ENCODE measurements around the gene SMCO2. TPM values are rescaled to one million over a fixed set of nuclear protein-coding genes. Genes with fewer than 3 reads are reported as not detected.

Gene SMCO2
- total and polyA plus RNA-seq, 4 donors: not detected

DNA sequence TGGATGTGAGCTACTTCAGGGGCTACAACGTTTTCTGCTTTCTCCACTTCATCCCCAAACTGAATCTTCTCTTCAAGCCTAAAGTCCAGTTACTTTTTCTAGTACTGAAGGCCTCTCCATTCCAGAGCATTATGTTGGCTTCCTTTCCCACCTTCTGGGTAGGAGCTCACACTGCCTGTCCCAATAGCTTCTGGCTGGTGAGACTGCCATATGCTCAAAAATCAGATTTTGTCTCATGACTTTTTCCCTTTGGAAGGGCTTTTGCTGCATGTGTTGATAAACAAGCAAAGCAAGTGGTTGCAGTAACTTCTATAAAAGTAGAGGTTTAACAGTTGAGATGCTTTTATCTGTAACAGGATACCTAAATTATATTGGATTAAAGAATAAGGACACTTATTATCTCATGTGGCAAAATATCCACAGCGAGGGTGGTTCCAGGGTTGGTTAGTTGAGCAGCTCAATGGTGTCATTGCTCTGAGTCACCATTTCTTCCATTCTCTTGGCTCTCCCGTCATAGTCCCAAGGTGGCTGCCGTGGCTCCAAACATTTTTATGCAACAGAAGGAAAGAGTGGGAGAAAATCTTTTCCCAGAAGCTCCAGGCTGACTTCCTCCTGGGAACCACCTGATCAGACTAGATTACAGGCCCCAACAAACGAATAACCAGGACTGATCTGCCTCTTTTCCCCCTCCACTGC is 62.3 kb downstream of the SMCO2 start:
- TF ChIP-seq FOXA2 (IDR thresholded peaks at IDR 0.05): no peak
- TF ChIP-seq RAD21 (IDR thresholded peaks at IDR 0.05): no peak
- TF ChIP-seq, protein P1, sequence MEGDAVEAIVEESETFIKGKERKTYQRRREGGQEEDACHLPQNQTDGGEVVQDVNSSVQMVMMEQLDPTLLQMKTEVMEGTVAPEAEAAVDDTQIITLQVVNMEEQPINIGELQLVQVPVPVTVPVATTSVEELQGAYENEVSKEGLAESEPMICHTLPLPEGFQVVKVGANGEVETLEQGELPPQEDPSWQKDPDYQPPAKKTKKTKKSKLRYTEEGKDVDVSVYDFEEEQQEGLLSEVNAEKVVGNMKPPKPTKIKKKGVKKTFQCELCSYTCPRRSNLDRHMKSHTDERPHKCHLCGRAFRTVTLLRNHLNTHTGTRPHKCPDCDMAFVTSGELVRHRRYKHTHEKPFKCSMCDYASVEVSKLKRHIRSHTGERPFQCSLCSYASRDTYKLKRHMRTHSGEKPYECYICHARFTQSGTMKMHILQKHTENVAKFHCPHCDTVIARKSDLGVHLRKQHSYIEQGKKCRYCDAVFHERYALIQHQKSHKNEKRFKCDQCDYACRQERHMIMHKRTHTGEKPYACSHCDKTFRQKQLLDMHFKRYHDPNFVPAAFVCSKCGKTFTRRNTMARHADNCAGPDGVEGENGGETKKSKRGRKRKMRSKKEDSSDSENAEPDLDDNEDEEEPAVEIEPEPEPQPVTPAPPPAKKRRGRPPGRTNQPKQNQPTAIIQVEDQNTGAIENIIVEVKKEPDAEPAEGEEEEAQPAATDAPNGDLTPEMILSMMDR (IDR thresholded peaks at IDR 0.05; ENCODE audit: low read depth, low read length, missing input control): no peak
- TF ChIP-seq, protein P2, sequence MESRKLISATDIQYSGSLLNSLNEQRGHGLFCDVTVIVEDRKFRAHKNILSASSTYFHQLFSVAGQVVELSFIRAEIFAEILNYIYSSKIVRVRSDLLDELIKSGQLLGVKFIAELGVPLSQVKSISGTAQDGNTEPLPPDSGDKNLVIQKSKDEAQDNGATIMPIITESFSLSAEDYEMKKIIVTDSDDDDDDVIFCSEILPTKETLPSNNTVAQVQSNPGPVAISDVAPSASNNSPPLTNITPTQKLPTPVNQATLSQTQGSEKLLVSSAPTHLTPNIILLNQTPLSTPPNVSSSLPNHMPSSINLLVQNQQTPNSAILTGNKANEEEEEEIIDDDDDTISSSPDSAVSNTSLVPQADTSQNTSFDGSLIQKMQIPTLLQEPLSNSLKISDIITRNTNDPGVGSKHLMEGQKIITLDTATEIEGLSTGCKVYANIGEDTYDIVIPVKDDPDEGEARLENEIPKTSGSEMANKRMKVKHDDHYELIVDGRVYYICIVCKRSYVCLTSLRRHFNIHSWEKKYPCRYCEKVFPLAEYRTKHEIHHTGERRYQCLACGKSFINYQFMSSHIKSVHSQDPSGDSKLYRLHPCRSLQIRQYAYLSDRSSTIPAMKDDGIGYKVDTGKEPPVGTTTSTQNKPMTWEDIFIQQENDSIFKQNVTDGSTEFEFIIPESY (IDR thresholded peaks at IDR 0.05): no peak
- TF ChIP-seq SP1 (IDR thresholded peaks at IDR 0.05): no peak
- TF ChIP-seq NR2F2 (IDR thresholded peaks at IDR 0.05): no peak
- no peak for TF ChIP-seq HNF4A (conservative IDR thresholded peaks at IDR 0.05)
- TF ChIP-seq, protein P3, sequence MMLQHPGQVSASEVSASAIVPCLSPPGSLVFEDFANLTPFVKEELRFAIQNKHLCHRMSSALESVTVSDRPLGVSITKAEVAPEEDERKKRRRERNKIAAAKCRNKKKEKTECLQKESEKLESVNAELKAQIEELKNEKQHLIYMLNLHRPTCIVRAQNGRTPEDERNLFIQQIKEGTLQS (IDR thresholded peaks at IDR 0.05): no peak
- TF ChIP-seq EGR1 (IDR thresholded peaks at IDR 0.05; ENCODE audit: low read depth in 2 of 2): no peak
- TF ChIP-seq, protein P4, sequence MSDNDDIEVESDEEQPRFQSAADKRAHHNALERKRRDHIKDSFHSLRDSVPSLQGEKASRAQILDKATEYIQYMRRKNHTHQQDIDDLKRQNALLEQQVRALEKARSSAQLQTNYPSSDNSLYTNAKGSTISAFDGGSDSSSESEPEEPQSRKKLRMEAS (IDR thresholded peaks at IDR 0.05): no peak
- no peak for TF ChIP-seq HNF4G (IDR thresholded peaks at IDR 0.05)
- TF ChIP-seq TAF1 (conservative IDR thresholded peaks at IDR 0.05): no peak
- TF ChIP-seq, protein P5, sequence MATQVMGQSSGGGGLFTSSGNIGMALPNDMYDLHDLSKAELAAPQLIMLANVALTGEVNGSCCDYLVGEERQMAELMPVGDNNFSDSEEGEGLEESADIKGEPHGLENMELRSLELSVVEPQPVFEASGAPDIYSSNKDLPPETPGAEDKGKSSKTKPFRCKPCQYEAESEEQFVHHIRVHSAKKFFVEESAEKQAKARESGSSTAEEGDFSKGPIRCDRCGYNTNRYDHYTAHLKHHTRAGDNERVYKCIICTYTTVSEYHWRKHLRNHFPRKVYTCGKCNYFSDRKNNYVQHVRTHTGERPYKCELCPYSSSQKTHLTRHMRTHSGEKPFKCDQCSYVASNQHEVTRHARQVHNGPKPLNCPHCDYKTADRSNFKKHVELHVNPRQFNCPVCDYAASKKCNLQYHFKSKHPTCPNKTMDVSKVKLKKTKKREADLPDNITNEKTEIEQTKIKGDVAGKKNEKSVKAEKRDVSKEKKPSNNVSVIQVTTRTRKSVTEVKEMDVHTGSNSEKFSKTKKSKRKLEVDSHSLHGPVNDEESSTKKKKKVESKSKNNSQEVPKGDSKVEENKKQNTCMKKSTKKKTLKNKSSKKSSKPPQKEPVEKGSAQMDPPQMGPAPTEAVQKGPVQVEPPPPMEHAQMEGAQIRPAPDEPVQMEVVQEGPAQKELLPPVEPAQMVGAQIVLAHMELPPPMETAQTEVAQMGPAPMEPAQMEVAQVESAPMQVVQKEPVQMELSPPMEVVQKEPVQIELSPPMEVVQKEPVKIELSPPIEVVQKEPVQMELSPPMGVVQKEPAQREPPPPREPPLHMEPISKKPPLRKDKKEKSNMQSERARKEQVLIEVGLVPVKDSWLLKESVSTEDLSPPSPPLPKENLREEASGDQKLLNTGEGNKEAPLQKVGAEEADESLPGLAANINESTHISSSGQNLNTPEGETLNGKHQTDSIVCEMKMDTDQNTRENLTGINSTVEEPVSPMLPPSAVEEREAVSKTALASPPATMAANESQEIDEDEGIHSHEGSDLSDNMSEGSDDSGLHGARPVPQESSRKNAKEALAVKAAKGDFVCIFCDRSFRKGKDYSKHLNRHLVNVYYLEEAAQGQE (IDR thresholded peaks at IDR 0.05): no peak
- TF ChIP-seq FOXA1 (IDR thresholded peaks at IDR 0.05): no peak
- no peak for TF ChIP-seq JUND (IDR thresholded peaks at IDR 0.05)
- no peak for TF ChIP-seq RXRA (IDR thresholded peaks at IDR 0.05)
- no peak for TF ChIP-seq GABPA (IDR thresholded peaks at IDR 0.05 in 1 of 2, conservative IDR thresholded peaks at IDR 0.05 in 1 of 2)
- Histone ChIP-seq H3K4me1 (ENCODE audit: control insufficient read depth in 4 of 4, insufficient read depth in 4 of 4, low read length in 3 of 4) (no peaks in the 10 kb centered on the region), H3K4me3 (ENCODE audit: low read depth in 1 of 3, low read length in 3 of 3) (no peak overlapping the region), H3K9ac (ENCODE audit: low read depth in 1 of 2, low read length in 2 of 2) (no peak overlapping the region), H3K9me3 (ENCODE audit: control insufficient read depth in 4 of 4, low read length in 3 of 4) (no peaks in the 10 kb centered on the region), H3K27me3 (ENCODE audit: control insufficient read depth in 4 of 4, insufficient read depth in 4 of 4, low read length in 3 of 4) (no peaks in the 10 kb centered on the region), H3K36me3 (ENCODE audit: control insufficient read depth in 4 of 4, insufficient read depth in 3 of 4, low read depth in 1 of 4, low read length in 3 of 4) (no peaks in the 10 kb centered on the region), H3K27ac (ENCODE audit: low read depth in 1 of 2, low read length in 2 of 2) (no peak overlapping the region)
- 87% methylated on average over 5 of the region's 5 CpGs for WGBS
- DNase-seq (ENCODE audit: low spot score): no peak

All from liver (tissue), 9 donors.